Measurements from ENCODE around the gene RPTOR. TPM values are rescaled to one million over a fixed set of nuclear protein-coding genes. Genes with fewer than 3 reads are reported as not detected.

The RPTOR gene
- total RNA-seq, 3 donors from 2014 or later, result 21.4 to 27.5 (median 23.6) TPM

DNA sequence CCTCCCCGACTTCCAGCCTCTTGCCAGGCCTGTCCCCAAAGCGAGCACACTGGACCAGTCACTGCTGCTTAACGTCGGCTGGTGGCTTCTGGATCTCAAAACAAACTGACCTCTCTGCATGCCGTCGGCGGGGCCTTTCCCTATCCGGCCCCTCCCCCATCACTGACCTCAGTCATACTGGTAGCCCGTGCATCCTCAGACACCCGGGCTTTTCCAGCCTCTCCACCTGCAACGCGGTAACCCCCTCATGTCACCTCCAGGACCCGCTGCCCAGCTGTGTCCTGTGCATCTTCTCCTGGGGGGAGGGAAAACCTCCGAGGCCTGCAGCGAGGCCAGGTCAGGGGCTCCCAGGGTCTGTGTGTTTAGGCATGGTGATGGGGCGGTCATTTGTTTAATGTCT is 308.4 kb downstream of the RPTOR start:
- intact Hi-C loops (cut with DNase I; ENCODE audit: low total_unique reads), result no loop called here
- TF ChIP-seq CTCF (IDR thresholded peaks at IDR 0.05) (no peak), POLR2AphosphoS5 (IDR thresholded peaks at IDR 0.05) (no peak), POLR2A (IDR thresholded peaks at IDR 0.05) (no peak)
- H3K36me3 ChIP-seq, result no peaks in the 10 kb centered on the region

GRCh38 chr17:80854220-80854619 is 309.6 kb downstream of the RPTOR start:
- H3K27ac ChIP-seq, result no peak overlapping the region
- TF ChIP-seq POLR2AphosphoS5 (IDR thresholded peaks at IDR 0.05), result no peak
- no peak for TF ChIP-seq CTCF (IDR thresholded peaks at IDR 0.05)
- no peaks in the 10 kb centered on the region for H3K4me1 ChIP-seq
- H3K27me3 ChIP-seq, result no peaks in the 10 kb centered on the region
- DNase-seq (ENCODE audit: low spot score in 2 of 2), result no peak
- H3K36me3 ChIP-seq, result no peaks in the 10 kb centered on the region
- no peaks in the 10 kb centered on the region for H3K9me3 ChIP-seq
- no peak overlapping the region for H3K4me3 ChIP-seq
- intact Hi-C loops (cut with DNase I; ENCODE audit: low total_unique reads), result no loop called here

More for the DNA sequence above, 308.4 kb downstream of the RPTOR start:
- no peak for DNase-seq (ENCODE audit: low spot score in 2 of 2)
- H3K9me3 ChIP-seq, result no peaks in the 10 kb centered on the region
- H3K27ac ChIP-seq, result no peak overlapping the region
- no peaks in the 10 kb centered on the region for H3K27me3 ChIP-seq
- H3K4me1 ChIP-seq, result no peaks in the 10 kb centered on the region
- H3K4me3 ChIP-seq, result no peak overlapping the region

- no peak for DNase-seq (ENCODE audit: low spot score in 2 of 2)
- Histone ChIP-seq H3K27ac (no peak overlapping the region), H3K9me3 (no peaks in the 10 kb centered on the region), H3K4me1 (no peaks in the 10 kb centered on the region), H3K4me3 (no peak overlapping the region), H3K27me3 (no peaks in the 10 kb centered on the region), H3K36me3 (no peaks in the 10 kb centered on the region)
- intact Hi-C loops (cut with DNase I; ENCODE audit: low total_unique reads), result no loop called here
- TF ChIP-seq CTCF (IDR thresholded peaks at IDR 0.05) (no peak), POLR2A (IDR thresholded peaks at IDR 0.05) (no peak), POLR2AphosphoS5 (IDR thresholded peaks at IDR 0.05) (no peak)
Observed at GRCh38 chr17:80855196-80855947, 310.7 kb downstream of the RPTOR start.

- Histone ChIP-seq H3K4me1 (no peaks in the 10 kb centered on the region), H3K36me3 (no peaks in the 10 kb centered on the region), H3K9me3 (no peaks in the 10 kb centered on the region), H3K27ac (peak overlapping the region; percentile 29 to 41), H3K4me3 (no peak overlapping the region), H3K27me3 (no peaks in the 10 kb centered on the region)
- intact Hi-C loops (cut with DNase I; ENCODE audit: low total_unique reads), result no loop called here
- TF ChIP-seq CTCF (IDR thresholded peaks at IDR 0.05), result no peak
- peak in 2 of 3 donors; percentile 31 to 49 for TF ChIP-seq POLR2AphosphoS5 (IDR thresholded peaks at IDR 0.05)
- no peak for TF ChIP-seq POLR2A (IDR thresholded peaks at IDR 0.05)
- peak in 1 of 2 donors; percentile 70 for DNase-seq (ENCODE audit: low spot score in 2 of 2)
Observed at GRCh38 chr17:80855948-80856862, 311.6 kb downstream of the RPTOR start.
